ENCODE measurements around the gene KMT2A. TPM values are rescaled to one million over a fixed set of nuclear protein-coding genes. Genes with fewer than 3 reads are reported as not detected.
"Not testable (repeated sequence)": the region's sequence is repeated elsewhere in the genome, so short reads cannot be mapped to it uniquely, and the experiment has no call there.

Gene KMT2A
- total RNA-seq, 1 experiment from 2014 or later, result 62.0 TPM

DNA sequence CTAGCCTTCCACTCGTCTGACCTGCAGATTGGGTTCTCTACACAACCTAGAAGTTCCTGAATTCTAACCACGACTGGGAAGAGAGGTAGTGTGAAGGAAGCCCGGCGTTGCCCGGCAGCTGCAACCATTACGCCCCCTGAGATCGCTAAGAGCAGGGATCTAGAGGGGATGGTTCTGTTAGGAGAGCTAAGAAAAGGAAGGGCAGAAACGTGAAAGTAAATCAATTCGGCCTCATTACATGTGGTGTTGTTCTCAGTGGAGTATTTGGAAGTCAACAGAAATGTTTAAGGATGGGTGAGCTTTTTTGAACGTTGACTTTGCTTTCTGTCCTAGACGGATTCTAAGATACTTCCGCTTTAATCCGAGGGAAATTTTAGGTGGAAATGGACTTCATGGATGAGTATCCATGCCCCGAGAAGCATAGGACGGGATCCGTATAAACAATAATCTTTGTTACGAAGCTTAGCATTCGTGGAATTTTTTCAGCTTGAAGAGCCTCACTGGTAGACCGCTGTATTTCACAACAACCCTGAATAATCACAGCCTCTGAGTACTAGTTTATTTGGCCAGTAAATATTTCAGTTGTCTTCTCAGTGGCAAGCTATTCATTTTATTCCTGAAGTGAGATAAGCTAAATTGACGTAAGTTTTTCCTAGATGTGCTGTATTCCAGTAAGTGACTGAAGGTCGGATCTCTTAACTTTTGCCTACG is 34.3 kb upstream of the KMT2A start:
- no peaks in the 10 kb centered on the region for H3K9me3 Mint-ChIP-seq
- no peaks in the 10 kb centered on the region for H3K4me1 ChIP-seq (ENCODE audit: insufficient read depth, low read length)
- H3K36me3 Mint-ChIP-seq (ENCODE audit: insufficient read depth in 1 of 3, low read depth in 3 of 3), result peaks cover 7 to 34% (median 16%) of the 10 kb centered on the region in 3 experiments; a peak in 6 of 7 replicates
- H3K27me3 ChIP-seq (ENCODE audit: insufficient read depth, low read length), result no peaks in the 10 kb centered on the region
- H3K9ac ChIP-seq (ENCODE audit: extremely low read depth, insufficient read length, low read length), result peak overlapping the region; percentile 92
- no peak overlapping the region for H2AFZ ChIP-seq (ENCODE audit: low read length)
- peak overlapping the region; percentile 98 for H3K4me3 Mint-ChIP-seq
- H3K9me3 ChIP-seq (ENCODE audit: control insufficient read depth, low read depth, low read length), result no peaks in the 10 kb centered on the region
- no CpG with 5 or more reads among the region's 22 CpGs for WGBS (ENCODE audit: extremely low coverage, insufficient read length, low lambda C conversion rate)
- no peak overlapping the region for H3K56ac ChIP-seq (ENCODE audit: insufficient read length, low read depth, low read length)
- H3K79me1 ChIP-seq (ENCODE audit: insufficient read depth, low read depth, low read length, poor library complexity, severe bottlenecking), result peaks cover 11% of the 10 kb centered on the region
- no peaks in the 10 kb centered on the region; the same call in 1 of the 2 replicates for H3K27me3 Mint-ChIP-seq (ENCODE audit: low read depth)
- H2AK5ac ChIP-seq (ENCODE audit: insufficient read length, low read length), result no peak overlapping the region
- H2BK5ac ChIP-seq (ENCODE audit: insufficient read length, low read length), result no peak overlapping the region
- no peak overlapping the region for H2BK120ac ChIP-seq (ENCODE audit: low read depth, low read length, poor library complexity, severe bottlenecking)
- H3K18ac ChIP-seq (ENCODE audit: insufficient read length, low read depth, low read length), result no peak overlapping the region
- peak overlapping the region; percentile 4 for H3K27ac ChIP-seq (ENCODE audit: insufficient read length, low read depth, low read length)
- H3T11ph ChIP-seq (ENCODE audit: low read length), result no peak overlapping the region
- H2BK15ac ChIP-seq (ENCODE audit: low read depth, low read length), result no peak overlapping the region
- no peak for DNase-seq
- no peak overlapping the region for H2BK20ac ChIP-seq (ENCODE audit: low read depth, low read length, poor library complexity, severe bottlenecking)
- TF ChIP-seq, protein P1, sequence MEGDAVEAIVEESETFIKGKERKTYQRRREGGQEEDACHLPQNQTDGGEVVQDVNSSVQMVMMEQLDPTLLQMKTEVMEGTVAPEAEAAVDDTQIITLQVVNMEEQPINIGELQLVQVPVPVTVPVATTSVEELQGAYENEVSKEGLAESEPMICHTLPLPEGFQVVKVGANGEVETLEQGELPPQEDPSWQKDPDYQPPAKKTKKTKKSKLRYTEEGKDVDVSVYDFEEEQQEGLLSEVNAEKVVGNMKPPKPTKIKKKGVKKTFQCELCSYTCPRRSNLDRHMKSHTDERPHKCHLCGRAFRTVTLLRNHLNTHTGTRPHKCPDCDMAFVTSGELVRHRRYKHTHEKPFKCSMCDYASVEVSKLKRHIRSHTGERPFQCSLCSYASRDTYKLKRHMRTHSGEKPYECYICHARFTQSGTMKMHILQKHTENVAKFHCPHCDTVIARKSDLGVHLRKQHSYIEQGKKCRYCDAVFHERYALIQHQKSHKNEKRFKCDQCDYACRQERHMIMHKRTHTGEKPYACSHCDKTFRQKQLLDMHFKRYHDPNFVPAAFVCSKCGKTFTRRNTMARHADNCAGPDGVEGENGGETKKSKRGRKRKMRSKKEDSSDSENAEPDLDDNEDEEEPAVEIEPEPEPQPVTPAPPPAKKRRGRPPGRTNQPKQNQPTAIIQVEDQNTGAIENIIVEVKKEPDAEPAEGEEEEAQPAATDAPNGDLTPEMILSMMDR (conservative IDR thresholded peaks at IDR 0.05), result no peak
- peaks cover 16 to 17% of the 10 kb centered on the region in 2 experiments for H3K4me1 Mint-ChIP-seq
- H4K20me1 ChIP-seq (ENCODE audit: control insufficient read depth, insufficient read depth, insufficient read length), result no peaks in the 10 kb centered on the region
- peaks cover 24% of the 10 kb centered on the region; the same call in 1 of the 2 replicates for H3K79me2 ChIP-seq (ENCODE audit: insufficient read depth, low read length)
- H4K8ac ChIP-seq (replicated peaks; ENCODE audit: insufficient read length, low read depth, low read length), result no peak overlapping the region
- peaks cover 7% of the 10 kb centered on the region for H3K23me2 ChIP-seq (ENCODE audit: insufficient read length, low read depth, low read length, poor library complexity, severe bottlenecking)
- H3K4ac ChIP-seq (ENCODE audit: low read depth, low read length), result no peak overlapping the region
- peak overlapping the region; percentile 89 for H3K4me2 ChIP-seq (ENCODE audit: insufficient read depth, insufficient read length, low read length)
- no peak overlapping the region for H2BK12ac ChIP-seq (ENCODE audit: insufficient read length, low read depth, low read length)
- H3K23ac ChIP-seq (ENCODE audit: insufficient read length, low read depth, low read length), result no peak overlapping the region
- H3K14ac ChIP-seq (ENCODE audit: insufficient read depth, low read length), result no peak overlapping the region
- peak overlapping the region; percentile 79 to 100 (median 99) for H3K27ac Mint-ChIP-seq
- H4K5ac ChIP-seq (ENCODE audit: insufficient read length, low read depth, low read length), result no peak overlapping the region
- H4K91ac ChIP-seq (ENCODE audit: insufficient read length, low read depth, low read length), result no peak overlapping the region

DNA sequence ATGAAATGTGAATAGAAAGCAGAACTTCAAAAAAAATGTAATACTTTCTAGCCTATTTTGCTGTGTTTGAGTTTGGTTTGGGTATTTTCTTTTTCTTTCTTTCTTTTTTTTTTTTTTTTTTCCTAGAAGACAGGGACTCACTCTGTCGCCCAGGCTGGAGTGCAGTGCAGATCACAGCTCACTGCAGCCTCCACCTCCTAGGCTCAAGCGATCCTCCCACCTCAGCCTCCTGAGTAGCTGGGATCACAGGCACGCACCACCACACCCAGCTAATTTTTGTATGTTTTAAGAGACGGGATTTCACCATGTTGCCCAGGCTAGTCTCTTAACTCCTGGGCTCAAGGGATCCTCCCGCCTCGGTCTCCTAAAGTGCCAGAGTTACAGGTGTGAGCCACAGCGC is 33.7 kb upstream of the KMT2A start:
- not testable (repeated sequence) for H4K91ac ChIP-seq (ENCODE audit: insufficient read length, low read depth, low read length); H3K9me3 ChIP-seq (ENCODE audit: control insufficient read depth, low read depth, low read length); H2BK5ac ChIP-seq (ENCODE audit: insufficient read length, low read length); H3K27ac ChIP-seq (ENCODE audit: insufficient read length, low read depth, low read length); H4K20me1 ChIP-seq (ENCODE audit: control insufficient read depth, insufficient read depth, insufficient read length); H3K23ac ChIP-seq (ENCODE audit: insufficient read length, low read depth, low read length); H3K4me1 ChIP-seq (ENCODE audit: insufficient read depth, low read length); H2BK20ac ChIP-seq (ENCODE audit: low read depth, low read length, poor library complexity, severe bottlenecking); H4K5ac ChIP-seq (ENCODE audit: insufficient read length, low read depth, low read length); H2BK12ac ChIP-seq (ENCODE audit: insufficient read length, low read depth, low read length); DNase-seq; H3K14ac ChIP-seq (ENCODE audit: insufficient read depth, low read length); H3K56ac ChIP-seq (ENCODE audit: insufficient read length, low read depth, low read length); H2AK5ac ChIP-seq (ENCODE audit: insufficient read length, low read length); H3K18ac ChIP-seq (ENCODE audit: insufficient read length, low read depth, low read length); H3T11ph ChIP-seq (ENCODE audit: low read length); H4K8ac ChIP-seq (replicated peaks; ENCODE audit: insufficient read length, low read depth, low read length); H3K4ac ChIP-seq (ENCODE audit: low read depth, low read length); H2AFZ ChIP-seq (ENCODE audit: low read length); H2BK15ac ChIP-seq (ENCODE audit: low read depth, low read length); H3K9me3 Mint-ChIP-seq; H3K27me3 ChIP-seq (ENCODE audit: insufficient read depth, low read length); H3K27me3 Mint-ChIP-seq (ENCODE audit: low read depth); H2BK120ac ChIP-seq (ENCODE audit: low read depth, low read length, poor library complexity, severe bottlenecking); H3K23me2 ChIP-seq (ENCODE audit: insufficient read length, low read depth, low read length, poor library complexity, severe bottlenecking)
- H3K79me2 ChIP-seq (ENCODE audit: insufficient read depth, low read length), result peaks cover 24% of the 10 kb centered on the region; the same call in 1 of the 2 replicates
- Mint-ChIP-seq H3K36me3 (ENCODE audit: insufficient read depth in 1 of 3, low read depth in 3 of 3) (peaks cover 10 to 39% (median 22%) of the 10 kb centered on the region in 3 experiments; a peak in 6 of 7 replicates), H3K4me3 (peak overlapping the region; percentile 98), H3K27ac (peak overlapping the region in 2 of 3 experiments; percentile 50 to 68; a peak in 2 of 7 replicates), H3K4me1 (peaks cover 16 to 17% of the 10 kb centered on the region in 2 experiments)
- H3K79me1 ChIP-seq (ENCODE audit: insufficient read depth, low read depth, low read length, poor library complexity, severe bottlenecking), result peaks cover 11% of the 10 kb centered on the region
- peak overlapping the region; percentile 92 for H3K9ac ChIP-seq (ENCODE audit: extremely low read depth, insufficient read length, low read length)
- peak overlapping the region; percentile 89 for H3K4me2 ChIP-seq (ENCODE audit: insufficient read depth, insufficient read length, low read length)
- no CpG with 5 or more reads among the region's 7 CpGs for WGBS (ENCODE audit: extremely low coverage, insufficient read length, low lambda C conversion rate)
